ENCODE measurements around the gene VEGFC. TPM values are rescaled to one million over a fixed set of nuclear protein-coding genes. Genes with fewer than 3 reads are reported as not detected.

The VEGFC gene
- total and polyA plus RNA-seq, 8 donors, result 6.3 to 30.5 (median 25.4) TPM

- no peaks in the 10 kb centered on the region for H3K36me3 ChIP-seq
- intact Hi-C loops (cut with DNase I), result no loop called here
- no peak for ATAC-seq
These were observed 150.2 kb downstream of the VEGFC start for GRCh38 chr4:176642472-176642871.

GRCh38 chr4:176641237-176641636 lies 151.5 kb downstream of the VEGFC start:
- no peaks in the 10 kb centered on the region for H3K9me3 ChIP-seq
- no peak overlapping the region for H3K4me3 ChIP-seq
- no peak for DNase-seq
- no peak for ATAC-seq
- intact Hi-C loops (cut with DNase I), result no loop called here
- no peaks in the 10 kb centered on the region for H3K36me3 ChIP-seq
- no peaks in the 10 kb centered on the region for H3K4me1 ChIP-seq
- no peak for TF ChIP-seq CTCF (IDR thresholded peaks at IDR 0.05)
- H3K27ac ChIP-seq, result no peak overlapping the region
- H3K27me3 ChIP-seq, result no peaks in the 10 kb centered on the region

More at GRCh38 chr4:176642472-176642871, 150.2 kb downstream of the VEGFC start:
- no peaks in the 10 kb centered on the region for H3K9me3 ChIP-seq
- no peak for TF ChIP-seq CTCF (IDR thresholded peaks at IDR 0.05)
- no peaks in the 10 kb centered on the region for H3K4me1 ChIP-seq
- H3K27ac ChIP-seq, result no peak overlapping the region
- no peak overlapping the region for H3K4me3 ChIP-seq
- H3K27me3 ChIP-seq, result no peaks in the 10 kb centered on the region
- DNase-seq, result no peak

GRCh38 chr4:176638992-176639391 lies 153.7 kb downstream of the VEGFC start:
- DNase-seq (no peak), ATAC-seq (no peak)
- intact Hi-C loops (cut with DNase I), result no loop called here
- H3K27ac ChIP-seq, result no peak overlapping the region
- no peak overlapping the region for H3K4me3 ChIP-seq
- no peaks in the 10 kb centered on the region for H3K36me3 ChIP-seq
- H3K9me3 ChIP-seq, result no peaks in the 10 kb centered on the region
- no peaks in the 10 kb centered on the region for H3K27me3 ChIP-seq
- TF ChIP-seq CTCF (IDR thresholded peaks at IDR 0.05), result no peak
- H3K4me1 ChIP-seq, result no peaks in the 10 kb centered on the region

- TF ChIP-seq CTCF (IDR thresholded peaks at IDR 0.05), result no peak
- intact Hi-C loops (cut with DNase I), result no loop called here
- Histone ChIP-seq H3K4me1 (no peaks in the 10 kb centered on the region), H3K4me3 (no peak overlapping the region), H3K36me3 (no peaks in the 10 kb centered on the region), H3K27me3 (no peaks in the 10 kb centered on the region), H3K27ac (no peak overlapping the region), H3K9me3 (no peaks in the 10 kb centered on the region)
- no peak for DNase-seq
- ATAC-seq, result no peak
These were observed 156.4 kb downstream of the VEGFC start for GRCh38 chr4:176636292-176636691.

GRCh38 chr4:176635372-176636261 lies 157.1 kb downstream of the VEGFC start:
- no peak for DNase-seq
- intact Hi-C loops (cut with DNase I), result no loop called here
- Histone ChIP-seq H3K27ac (no peak overlapping the region), H3K27me3 (no peaks in the 10 kb centered on the region), H3K36me3 (no peaks in the 10 kb centered on the region), H3K4me3 (no peak overlapping the region), H3K4me1 (no peaks in the 10 kb centered on the region), H3K9me3 (peaks cover 0 to 1% of the 10 kb centered on the region in 2 donors)
- TF ChIP-seq CTCF (IDR thresholded peaks at IDR 0.05), result no peak
- no peak for ATAC-seq

Data from left lung (tissue), 10 donors.